H9 (cell line): ENCODE results near the gene CPE. TPM values are rescaled to one million over a fixed set of nuclear protein-coding genes. Genes with fewer than 3 reads are reported as not detected.
"Not testable (repeated sequence)": the region's sequence is repeated elsewhere in the genome, so short reads cannot be mapped to it uniquely, and the experiment has no call there.

Source experiments
- DNase-seq: peaks from one replicate; pipeline ENCODE4 v3.0.0-alpha.2; 2017
- H2AFZ ChIP-seq: one replicate; pipeline ENCODE4 v1.6.1; 2013; ENCODE audit warnings: mild to moderate bottlenecking, low read length, control low read depth, moderate library complexity
- H2AK5ac ChIP-seq: 2 replicates; pipeline ENCODE4 v1.6.1; 2013; ENCODE audit warnings: low read length, control low read depth, mixed read lengths; ENCODE audit not compliant: insufficient read length
- H2BK120ac ChIP-seq: one replicate; pipeline ENCODE4 v1.6.1; 2013; ENCODE audit warnings: low read depth, mild to moderate bottlenecking, low read length, control low read depth, inconsistent platforms; ENCODE audit not compliant: poor library complexity, severe bottlenecking
- H2BK12ac ChIP-seq: 2 replicates; pipeline ENCODE4 v1.6.1; 2013; ENCODE audit warnings: low read length, control low read depth, mixed read lengths, low read depth; ENCODE audit not compliant: insufficient read length
- H2BK15ac ChIP-seq: 2 replicates; pipeline ENCODE4 v1.6.1; 2013; ENCODE audit warnings: low read depth, low read length, control low read depth
- H2BK20ac ChIP-seq: one replicate; pipeline ENCODE4 v1.6.1; 2013; ENCODE audit warnings: low read depth, mild to moderate bottlenecking, low read length, control low read depth, inconsistent platforms; ENCODE audit not compliant: poor library complexity, severe bottlenecking
- H2BK5ac ChIP-seq: 2 replicates; pipeline ENCODE4 v1.6.1; 2013; ENCODE audit warnings: low read length, control low read depth, mixed read lengths; ENCODE audit not compliant: insufficient read length
- H3K14ac ChIP-seq: 2 replicates; pipeline ENCODE4 v1.6.1; 2013; ENCODE audit warnings: low read length, control low read depth; ENCODE audit not compliant: insufficient read depth
- H3K18ac ChIP-seq: 2 replicates; pipeline ENCODE4 v1.6.1; 2013; ENCODE audit warnings: low read depth, mild to moderate bottlenecking, mixed read lengths, low read length, control low read depth; ENCODE audit not compliant: insufficient read length
- H3K23ac ChIP-seq: 2 replicates; pipeline ENCODE4 v1.6.1; 2013; ENCODE audit warnings: low read length, control low read depth, mixed read lengths, low read depth; ENCODE audit not compliant: insufficient read length
- H3K23me2 ChIP-seq: 2 replicates; pipeline ENCODE4 v1.6.1; 2013; ENCODE audit warnings: low read depth, mild to moderate bottlenecking, mixed read lengths, low read length, control low read depth; ENCODE audit not compliant: insufficient read length, poor library complexity, severe bottlenecking
- H3K27ac ChIP-seq: 2 replicates; pipeline ENCODE4 v1.5.1; 2013; ENCODE audit warnings: low read length, control low read depth, mixed read lengths, low read depth; ENCODE audit not compliant: insufficient read length
- H3K27me3 ChIP-seq: 2 replicates; pipeline ENCODE4 v1.6.1; 2013; ENCODE audit warnings: low read length, control low read depth, inconsistent platforms; ENCODE audit not compliant: insufficient read depth
- H3K4ac ChIP-seq: 2 replicates; pipeline ENCODE4 v1.6.1; 2013; ENCODE audit warnings: low read depth, mild to moderate bottlenecking, control low read depth, inconsistent platforms, low read length, moderate library complexity
- H3K4me1 ChIP-seq: 2 replicates; pipeline ENCODE4 v1.6.1; 2013; ENCODE audit warnings: low read length, control low read depth, inconsistent platforms; ENCODE audit not compliant: insufficient read depth
- H3K4me2 ChIP-seq: 2 replicates; pipeline ENCODE4 v1.6.1; 2013; ENCODE audit warnings: low read length, control low read depth, mixed read lengths; ENCODE audit not compliant: insufficient read length, insufficient read depth
- H3K56ac ChIP-seq: 2 replicates; pipeline ENCODE4 v1.6.1; 2013; ENCODE audit warnings: low read depth, mild to moderate bottlenecking, mixed read lengths, low read length, control low read depth; ENCODE audit not compliant: insufficient read length
- H3K79me1 ChIP-seq: 2 replicates; pipeline ENCODE4 v1.6.1; 2013; ENCODE audit warnings: low read depth, mild to moderate bottlenecking, moderate library complexity, low read length, control low read depth, inconsistent platforms; ENCODE audit not compliant: insufficient read depth, poor library complexity, severe bottlenecking
- H3K79me2 ChIP-seq: 2 replicates; pipeline ENCODE4 v1.6.1; 2013; ENCODE audit warnings: low read length, control low read depth, inconsistent platforms; ENCODE audit not compliant: insufficient read depth
- H3K9ac ChIP-seq: 2 replicates; pipeline ENCODE4 v1.6.1; 2013; ENCODE audit warnings: low read length, control low read depth, mixed read lengths; ENCODE audit not compliant: insufficient read length; ENCODE audit errors: extremely low read depth
- H3K9me3 ChIP-seq: one replicate; pipeline ENCODE4 v1.6.1; 2013; ENCODE audit warnings: low read depth, low read length, inconsistent platforms; ENCODE audit not compliant: control insufficient read depth
- H3T11ph ChIP-seq: one replicate; pipeline ENCODE4 v1.6.1; 2013; ENCODE audit warnings: mild to moderate bottlenecking, low read length, control low read depth, inconsistent platforms
- H4K20me1 ChIP-seq: one replicate; pipeline ENCODE4 v1.6.1; 2013; ENCODE audit not compliant: control insufficient read depth, insufficient read length, insufficient read depth
- H4K5ac ChIP-seq: 2 replicates; pipeline ENCODE4 v1.6.1; 2013; ENCODE audit warnings: low read depth, mild to moderate bottlenecking, mixed read lengths, low read length, control low read depth; ENCODE audit not compliant: insufficient read length
- H4K8ac ChIP-seq: replicated peaks from 2 replicates; pipeline ENCODE4 v1.6.1; 2013; ENCODE audit warnings: low read length, control low read depth, mixed read lengths, low read depth; ENCODE audit not compliant: insufficient read length
- H4K91ac ChIP-seq: 2 replicates; pipeline ENCODE4 v1.6.1; 2013; ENCODE audit warnings: low read depth, mild to moderate bottlenecking, moderate library complexity, mixed read lengths, low read length, control low read depth; ENCODE audit not compliant: insufficient read length
- H3K27ac Mint-ChIP-seq, 3 experiments: 2 replicates in 2 of 3; 3 replicates in 1 of 3; pipeline ENCODE4 v1.8.0; 2020 to 2021; ENCODE audit warnings: mixed read lengths in 3 of 3, mild to moderate bottlenecking in 1 of 3, moderate library complexity in 1 of 3
- H3K27me3 Mint-ChIP-seq: 2 replicates; pipeline ENCODE4 v1.8.0; 2021; ENCODE audit warnings: low read depth, mild to moderate bottlenecking, moderate library complexity, mixed read lengths
- H3K36me3 Mint-ChIP-seq, 3 experiments: 2 replicates in 2 of 3; 3 replicates in 1 of 3; pipeline ENCODE4 v1.8.0; 2020 to 2021; ENCODE audit warnings: low read depth in 3 of 3, mixed read lengths in 3 of 3; ENCODE audit not compliant: insufficient read depth in 1 of 3
- H3K4me1 Mint-ChIP-seq, 2 experiments: 2 replicates each; pipeline ENCODE4 v1.8.0; 2020; ENCODE audit warnings: mixed read lengths in 2 of 2
- H3K4me3 Mint-ChIP-seq, 2 experiments: 2 replicates in 1 of 2; 3 replicates in 1 of 2; pipeline ENCODE4 v1.8.0; 2020 to 2021; ENCODE audit warnings: mild to moderate bottlenecking in 2 of 2, mixed read lengths in 2 of 2, moderate library complexity in 1 of 2
- H3K9me3 Mint-ChIP-seq, 2 experiments: 2 replicates in 1 of 2; 3 replicates in 1 of 2; pipeline ENCODE4 v1.8.0; 2020; ENCODE audit warnings: mild to moderate bottlenecking in 2 of 2, mixed read lengths in 2 of 2, moderate library complexity in 1 of 2
- CTCF ChIP-seq: fragments of 200-600 bp; sonication (generic); conservative IDR thresholded peaks from 3 replicates; pipeline ENCODE4 v1.8.0; 2021; ENCODE audit warnings: antibody characterized with exemption, mild to moderate bottlenecking
- WGBS: extraction: QIAGEN DNeasy Blood & Tissue Kit; methylation state at CpG from one replicate; pipeline ENCODE4 v1.1.7; 2013; ENCODE audit warnings: missing lambda C conversion rate, low lambda C conversion rate, mixed read lengths; ENCODE audit not compliant: insufficient read length; ENCODE audit errors: extremely low coverage; 5-methylcytosine and 5-hydroxymethylcytosine counted together
- total RNA-seq: library from RNA; stranded (reverse); gene quantifications from 2 replicates; pipeline ENCODE4 v1.2.1, GENCODE V29; 2021

CPE gene
- total RNA-seq, 1 experiment from 2014 or later = 10.0 TPM

GRCh38 chr4:165489786-165490185 is 111.0 kb downstream of the CPE start:
- no peak overlapping the region for H3K4me2 ChIP-seq
- no peak overlapping the region for H2BK12ac ChIP-seq
- no peak overlapping the region for H3K9ac ChIP-seq
- no peak overlapping the region for H2BK20ac ChIP-seq
- H2AFZ ChIP-seq = no peak overlapping the region
- no peak overlapping the region for H3K18ac ChIP-seq
- H3K9me3 ChIP-seq = no peaks in the 10 kb centered on the region
- H4K20me1 ChIP-seq = no peaks in the 10 kb centered on the region
- no peak overlapping the region for H4K5ac ChIP-seq
- TF ChIP-seq CTCF = no peak
- no peaks in the 10 kb centered on the region for H3K9me3 Mint-ChIP-seq
- H3K27ac ChIP-seq = no peak overlapping the region
- H3K27me3 ChIP-seq = no peaks in the 10 kb centered on the region
- H2BK5ac ChIP-seq = no peak overlapping the region
- no peak overlapping the region for H3K56ac ChIP-seq
- H3K4me1 Mint-ChIP-seq = peaks cover 25 to 33% of the 10 kb centered on the region in 2 experiments
- H2BK15ac ChIP-seq = no peak overlapping the region
- H3K4ac ChIP-seq = no peak overlapping the region
- H3K23ac ChIP-seq = no peak overlapping the region
- no CpG with 5 or more reads among the region's 1 CpG for WGBS
- no peak for DNase-seq
- no peak overlapping the region for H3K14ac ChIP-seq
- H3K36me3 Mint-ChIP-seq = no peaks in the 10 kb centered on the region
- H3K79me1 ChIP-seq = no peaks in the 10 kb centered on the region
- no peak overlapping the region for H2BK120ac ChIP-seq
- no peak overlapping the region for H2AK5ac ChIP-seq
- H3K4me1 ChIP-seq = no peaks in the 10 kb centered on the region
- no peaks in the 10 kb centered on the region for H3K79me2 ChIP-seq
- H3K4me3 Mint-ChIP-seq = no peak overlapping the region
- no peak overlapping the region for H4K91ac ChIP-seq
- no peak overlapping the region for H3T11ph ChIP-seq
- H3K27me3 Mint-ChIP-seq = peaks cover 13% of the 10 kb centered on the region
- H3K27ac Mint-ChIP-seq = peak overlapping the region in 1 of 3 experiments; percentile 32; a peak in 2 of 7 replicates
- no peaks in the 10 kb centered on the region for H3K23me2 ChIP-seq
- H4K8ac ChIP-seq = no peak overlapping the region

GRCh38 chr4:165492583-165492982 is 113.8 kb downstream of the CPE start:
- H4K8ac ChIP-seq, H2BK12ac ChIP-seq, H3K27ac Mint-ChIP-seq, H3K56ac ChIP-seq, H2BK15ac ChIP-seq, H3K18ac ChIP-seq, H3K27ac ChIP-seq, H3K4me3 Mint-ChIP-seq, H3K14ac ChIP-seq, H2BK5ac ChIP-seq, H3K9me3 ChIP-seq, H3K27me3 ChIP-seq, H3K79me2 ChIP-seq, H3K23ac ChIP-seq, H4K91ac ChIP-seq, DNase-seq, H2AK5ac ChIP-seq, H4K5ac ChIP-seq, H4K20me1 ChIP-seq, H3K4ac ChIP-seq, H2AFZ ChIP-seq, H3K9me3 Mint-ChIP-seq, H3K4me2 ChIP-seq, H3K4me1 ChIP-seq, H3K9ac ChIP-seq, H3K36me3 Mint-ChIP-seq, H3T11ph ChIP-seq, H2BK20ac ChIP-seq, H3K23me2 ChIP-seq, H3K79me1 ChIP-seq, H2BK120ac ChIP-seq: not testable (repeated sequence)
- whole genome bisulfite sequencing = no CpG with 5 or more reads among the region's 6 CpGs
- peaks cover 14% of the 10 kb centered on the region for H3K27me3 Mint-ChIP-seq
- peaks cover 14 to 23% of the 10 kb centered on the region in 2 experiments for H3K4me1 Mint-ChIP-seq
